MG63 (cell line): ENCODE measurements around the gene CDC25A. TPM values are rescaled to one million over a fixed set of nuclear protein-coding genes. Genes with fewer than 3 reads are reported as not detected.
"Not testable (repeated sequence)": the region's sequence is repeated elsewhere in the genome, so short reads cannot be mapped to it uniquely, and the experiment has no call there.

ENCODE experiments used
- DNase-seq: peaks from one replicate; pipeline ENCODE4 v3.0.0-alpha.2; 2020
- H3K27me3 ChIP-seq: fragments of 250-450 bp; sonication (Bioruptor Pico); 2 replicates; pipeline ENCODE4 v1.5.1; 2020; ENCODE audit warnings: mild to moderate bottlenecking, moderate library complexity
- H3K36me3 ChIP-seq: fragments of 250-450 bp; sonication (Bioruptor Pico); 2 replicates; pipeline ENCODE4 v1.5.1; 2020; ENCODE audit warnings: mild to moderate bottlenecking, moderate library complexity
- H3K4me3 ChIP-seq: fragments of 250-450 bp; sonication (Bioruptor Pico); 2 replicates; pipeline ENCODE4 v1.5.1; 2020; ENCODE audit warnings: mild to moderate bottlenecking, moderate library complexity
- H3K9me3 ChIP-seq: fragments of 250-450 bp; sonication (Bioruptor Pico); 2 replicates; pipeline ENCODE4 v1.5.1; 2020; ENCODE audit warnings: mild to moderate bottlenecking, moderate library complexity
- total RNA-seq: library from RNA; depleted of rRNA; stranded (reverse); fragments of >200 nt; shearing (Covaris generic); gene quantifications from 2 replicates; pipeline ENCODE4 v1.2.3, GENCODE V29; 2014; ENCODE audit warnings: low replicate concordance

Gene CDC25A
- total RNA-seq, 1 experiment from 2014 or later: 11.2 TPM

GRCh38 chr3:48210534-48210933, 22.3 kb upstream of the CDC25A start:
- H3K4me3 ChIP-seq, DNase-seq, H3K27me3 ChIP-seq, H3K9me3 ChIP-seq, H3K36me3 ChIP-seq: not testable (repeated sequence)

GRCh38 chr3:48209445-48209844, 21.2 kb upstream of the CDC25A start:
- H3K4me3 ChIP-seq: no peak overlapping the region
- H3K36me3 ChIP-seq: no peaks in the 10 kb centered on the region
- no peaks in the 10 kb centered on the region for H3K9me3 ChIP-seq
- DNase-seq: no peak
- H3K27me3 ChIP-seq: no peaks in the 10 kb centered on the region

GRCh38 chr3:48208076-48208475, 19.9 kb upstream of the CDC25A start:
- H3K4me3 ChIP-seq: no peak overlapping the region
- no peaks in the 10 kb centered on the region for H3K27me3 ChIP-seq
- H3K36me3 ChIP-seq: no peaks in the 10 kb centered on the region
- H3K9me3 ChIP-seq: no peaks in the 10 kb centered on the region
- DNase-seq: no peak

- Histone ChIP-seq H3K27me3 (no peaks in the 10 kb centered on the region), H3K36me3 (no peaks in the 10 kb centered on the region), H3K9me3 (no peaks in the 10 kb centered on the region), H3K4me3 (no peak overlapping the region)
- DNase-seq: no peak
These were observed 14.4 kb upstream of the CDC25A start for GRCh38 chr3:48202632-48203031.

- no peaks in the 10 kb centered on the region for H3K9me3 ChIP-seq
- no peak for DNase-seq
- no peaks in the 10 kb centered on the region for H3K36me3 ChIP-seq
- H3K27me3 ChIP-seq: no peaks in the 10 kb centered on the region
- H3K4me3 ChIP-seq: no peak overlapping the region
These were observed 10.9 kb upstream of the CDC25A start for GRCh38 chr3:48199117-48199516.

- H3K9me3 ChIP-seq: no peaks in the 10 kb centered on the region
- no peak overlapping the region for H3K4me3 ChIP-seq
- DNase-seq: no peak
- H3K36me3 ChIP-seq: no peaks in the 10 kb centered on the region
- H3K27me3 ChIP-seq: no peaks in the 10 kb centered on the region
These were observed 8.4 kb upstream of the CDC25A start for GRCh38 chr3:48196611-48197010.

- Histone ChIP-seq H3K36me3 (no peaks in the 10 kb centered on the region), H3K9me3 (no peaks in the 10 kb centered on the region), H3K4me3 (no peak overlapping the region), H3K27me3 (no peaks in the 10 kb centered on the region)
- peak; percentile 35 for DNase-seq
These were observed 6.3 kb upstream of the CDC25A start for GRCh38 chr3:48194446-48195071.

GRCh38 chr3:48190911-48191310, 2.7 kb upstream of the CDC25A start:
- DNase-seq: no peak
- Histone ChIP-seq H3K27me3 (no peaks in the 10 kb centered on the region), H3K4me3 (no peak overlapping the region), H3K36me3 (peaks cover 12% of the 10 kb centered on the region), H3K9me3 (no peaks in the 10 kb centered on the region)

- no peaks in the 10 kb centered on the region for H3K9me3 ChIP-seq
- DNase-seq: no peak
- peaks cover 18% of the 10 kb centered on the region for H3K36me3 ChIP-seq
- no peak overlapping the region for H3K4me3 ChIP-seq
- no peaks in the 10 kb centered on the region for H3K27me3 ChIP-seq
These were observed 1.1 kb upstream of the CDC25A start for GRCh38 chr3:48189321-48189720.

GRCh38 chr3:48187579-48188265, 495 bp downstream of the CDC25A start:
- Histone ChIP-seq H3K27me3 (no peaks in the 10 kb centered on the region), H3K36me3 (peaks cover 29% of the 10 kb centered on the region), H3K4me3 (peak overlapping the region; percentile 77), H3K9me3 (no peaks in the 10 kb centered on the region)
- DNase-seq: peak; percentile 16

- Histone ChIP-seq H3K27me3 (no peaks in the 10 kb centered on the region), H3K4me3 (peak overlapping the region; percentile 77), H3K9me3 (no peaks in the 10 kb centered on the region), H3K36me3 (peaks cover 29% of the 10 kb centered on the region)
- no peak for DNase-seq
These were observed 977 bp downstream of the CDC25A start for GRCh38 chr3:48187301-48187578.

GRCh38 chr3:48186631-48187300, 1.5 kb downstream of the CDC25A start:
- H3K27me3 ChIP-seq: no peaks in the 10 kb centered on the region
- H3K4me3 ChIP-seq: peak overlapping the region; percentile 77
- no peak for DNase-seq
- H3K9me3 ChIP-seq: no peaks in the 10 kb centered on the region
- H3K36me3 ChIP-seq: peaks cover 33% of the 10 kb centered on the region

- no peak for DNase-seq
- no peak overlapping the region for H3K4me3 ChIP-seq
- H3K27me3 ChIP-seq: no peaks in the 10 kb centered on the region
- H3K36me3 ChIP-seq: peaks cover 44% of the 10 kb centered on the region
- no peaks in the 10 kb centered on the region for H3K9me3 ChIP-seq
These were observed 3.1 kb downstream of the CDC25A start for GRCh38 chr3:48185129-48185528.

GRCh38 chr3:48184299-48184698, 3.9 kb downstream of the CDC25A start:
- Histone ChIP-seq H3K4me3 (no peak overlapping the region), H3K9me3 (no peaks in the 10 kb centered on the region), H3K27me3 (no peaks in the 10 kb centered on the region), H3K36me3 (peaks cover 52% of the 10 kb centered on the region)
- DNase-seq: no peak

- H3K27me3 ChIP-seq: no peaks in the 10 kb centered on the region
- no peak for DNase-seq
- H3K9me3 ChIP-seq: no peaks in the 10 kb centered on the region
- peaks cover 67% of the 10 kb centered on the region for H3K36me3 ChIP-seq
- no peak overlapping the region for H3K4me3 ChIP-seq
These were observed 7.5 kb downstream of the CDC25A start for GRCh38 chr3:48180531-48181253.

- H3K9me3 ChIP-seq: no peaks in the 10 kb centered on the region
- no peaks in the 10 kb centered on the region for H3K27me3 ChIP-seq
- no peak for DNase-seq
- peaks cover 66% of the 10 kb centered on the region for H3K36me3 ChIP-seq
- no peak overlapping the region for H3K4me3 ChIP-seq
These were observed 8.2 kb downstream of the CDC25A start for GRCh38 chr3:48180021-48180420.

GRCh38 chr3:48178072-48178471, 10.1 kb downstream of the CDC25A start:
- Histone ChIP-seq H3K36me3 (peaks cover 63% of the 10 kb centered on the region), H3K27me3 (no peaks in the 10 kb centered on the region), H3K9me3 (no peaks in the 10 kb centered on the region), H3K4me3 (no peak overlapping the region)
- no peak for DNase-seq
